NCI-H82 (cell line): Measurements from ENCODE around the gene GJA5.
A peak's percentile ranks its signal among the peaks of the same experiment; 100 is the strongest.

Source experiments
- DNase-seq: peaks from one replicate; lab custom pipeline; 2025; lab: John Stamatoyannopoulos, UW

The GJA5 gene

GRCh38 chr1:147762233-147763024 is 2.0 kb upstream of the GJA5 start:
- no peak for DNase-seq

- no peak for DNase-seq
Observed at GRCh38 chr1:147758379-147759100, 1.9 kb downstream of the GJA5 start.

- DNase-seq: no peak
Observed at GRCh38 chr1:147757015-147757990, 3.1 kb downstream of the GJA5 start.

- no peak for DNase-seq
Observed at GRCh38 chr1:147756341-147756740, 4.1 kb downstream of the GJA5 start.

GRCh38 chr1:147754661-147755060 is 5.7 kb downstream of the GJA5 start:
- no peak for DNase-seq

GRCh38 chr1:147753081-147753480 is 7.3 kb downstream of the GJA5 start:
- DNase-seq: no peak

GRCh38 chr1:147752511-147752910 is 7.9 kb downstream of the GJA5 start:
- DNase-seq: no peak

- DNase-seq: no peak
Observed at GRCh38 chr1:147751346-147751745, 9.1 kb downstream of the GJA5 start.

- no peak for DNase-seq
Observed at GRCh38 chr1:147750618-147751217, 9.7 kb downstream of the GJA5 start.

- no peak for DNase-seq
Observed at GRCh38 chr1:147749792-147750191, 10.6 kb downstream of the GJA5 start.

- DNase-seq: no peak
Observed at GRCh38 chr1:147748676-147749350, 11.6 kb downstream of the GJA5 start.

- DNase-seq: no peak
Observed at GRCh38 chr1:147747966-147748365, 12.4 kb downstream of the GJA5 start.

GRCh38 chr1:147745271-147745670 is 15.1 kb downstream of the GJA5 start:
- no peak for DNase-seq

- DNase-seq: no peak
Observed at GRCh38 chr1:147741065-147741464, 19.3 kb downstream of the GJA5 start.

GRCh38 chr1:147740391-147740790 is 20.0 kb downstream of the GJA5 start:
- DNase-seq: no peak

GRCh38 chr1:147738739-147739476 is 21.5 kb downstream of the GJA5 start:
- DNase-seq: no peak

- no peak for DNase-seq
Observed at GRCh38 chr1:147738129-147738528, 22.3 kb downstream of the GJA5 start.

GRCh38 chr1:147736883-147737282 is 23.5 kb downstream of the GJA5 start:
- DNase-seq: no peak

- no peak for DNase-seq
Observed at GRCh38 chr1:147735423-147735822, 25.0 kb downstream of the GJA5 start.

GRCh38 chr1:147734291-147734841 is 26.0 kb downstream of the GJA5 start:
- DNase-seq: peak; percentile 4
